Parathyroid adenoma (tissue), 2 donors: ENCODE data around the gene FAM171A2.

Experiments
- H2AFZ ChIP-seq: fragments of 300-600 bp; sonication (generic); one replicate; pipeline ENCODE4 v1.7.0; 2017; ENCODE audit warnings: antibody characterized with exemption, mild to moderate bottlenecking
- H3K27ac ChIP-seq: fragments of 300-600 bp; sonication (generic); one replicate; pipeline ENCODE4 v1.7.0; 2017
- H3K27me3 ChIP-seq: fragments of 300-600 bp; sonication (generic); one replicate; pipeline ENCODE4 v1.7.0; 2017; ENCODE audit warnings: low read length; ENCODE audit not compliant: control insufficient read depth, insufficient read depth
- H3K36me3 ChIP-seq: fragments of 300-600 bp; sonication (generic); one replicate; pipeline ENCODE4 v1.7.0; 2017; ENCODE audit warnings: low read length; ENCODE audit not compliant: control insufficient read depth, insufficient read depth
- H3K4me1 ChIP-seq: fragments of 300-600 bp; sonication (generic); one replicate; pipeline ENCODE4 v1.7.0; 2017; ENCODE audit warnings: control low read depth
- H3K4me2 ChIP-seq: fragments of 300-600 bp; sonication (generic); one replicate; pipeline ENCODE4 v1.7.0; 2017; ENCODE audit warnings: low read length
- H3K4me3 ChIP-seq: fragments of 300-600 bp; sonication (generic); one replicate; pipeline ENCODE4 v1.7.0; 2017; ENCODE audit warnings: low read depth, low read length
- H3K79me2 ChIP-seq: fragments of 300-600 bp; sonication (generic); one replicate; pipeline ENCODE4 v1.7.0; 2017; ENCODE audit warnings: control low read depth
- H3K9ac ChIP-seq: fragments of 300-600 bp; sonication (generic); one replicate; pipeline ENCODE4 v1.7.0; 2017; ENCODE audit warnings: mild to moderate bottlenecking
- H3K9me3 ChIP-seq: fragments of 300-600 bp; sonication (generic); one replicate; pipeline ENCODE4 v1.7.0; 2017; ENCODE audit warnings: low read length; ENCODE audit not compliant: control insufficient read depth
- CTCF ChIP-seq: fragments of 300-600 bp; sonication (generic); IDR thresholded peaks from one replicate; pipeline ENCODE4 v1.7.0; 2017; ENCODE audit warnings: antibody characterized with exemption, mild to moderate bottlenecking
- donor health status: primary hyperparathyroidism.

FAM171A2 gene

GRCh38 chr17:44310609-44311376 lies 52.9 kb downstream of the FAM171A2 start:
- H3K9me3 ChIP-seq, result no peaks in the 10 kb centered on the region
- no peak overlapping the region for H3K27ac ChIP-seq
- TF ChIP-seq CTCF, result no peak
- no peak overlapping the region for H3K9ac ChIP-seq
- no peak overlapping the region for H3K4me3 ChIP-seq
- H3K4me1 ChIP-seq, result peaks cover 18% of the 10 kb centered on the region
- no peaks in the 10 kb centered on the region for H3K27me3 ChIP-seq
- H3K79me2 ChIP-seq, result peaks cover 4% of the 10 kb centered on the region
- H2AFZ ChIP-seq, result no peak overlapping the region
- H3K4me2 ChIP-seq, result no peak overlapping the region
- no peaks in the 10 kb centered on the region for H3K36me3 ChIP-seq

- Histone ChIP-seq H3K4me2 (no peak overlapping the region), H3K27me3 (no peaks in the 10 kb centered on the region), H3K79me2 (peaks cover 4% of the 10 kb centered on the region), H3K9ac (no peak overlapping the region), H3K36me3 (no peaks in the 10 kb centered on the region), H3K27ac (peak overlapping the region; percentile 19), H3K9me3 (no peaks in the 10 kb centered on the region), H3K4me1 (peaks cover 14% of the 10 kb centered on the region), H3K4me3 (no peak overlapping the region), H2AFZ (no peak overlapping the region)
- TF ChIP-seq CTCF, result no peak
Observed at GRCh38 chr17:44310188-44310587, 53.5 kb downstream of the FAM171A2 start.

GRCh38 chr17:44309472-44309871 lies 54.2 kb downstream of the FAM171A2 start:
- Histone ChIP-seq H2AFZ (peak overlapping the region; percentile 69), H3K27me3 (no peaks in the 10 kb centered on the region), H3K79me2 (peaks cover 6% of the 10 kb centered on the region), H3K4me1 (peaks cover 18% of the 10 kb centered on the region), H3K4me2 (no peak overlapping the region), H3K9ac (peak overlapping the region; percentile 21), H3K4me3 (no peak overlapping the region), H3K27ac (peak overlapping the region; percentile 94), H3K9me3 (no peaks in the 10 kb centered on the region), H3K36me3 (no peaks in the 10 kb centered on the region)
- TF ChIP-seq CTCF, result peak; percentile 26

- Histone ChIP-seq H3K4me1 (peaks cover 18% of the 10 kb centered on the region), H2AFZ (peak overlapping the region; percentile 69), H3K27ac (peak overlapping the region; percentile 94), H3K9me3 (no peaks in the 10 kb centered on the region), H3K36me3 (no peaks in the 10 kb centered on the region), H3K4me3 (no peak overlapping the region), H3K79me2 (peaks cover 9% of the 10 kb centered on the region), H3K4me2 (peak overlapping the region; percentile 33), H3K9ac (peak overlapping the region; percentile 21), H3K27me3 (no peaks in the 10 kb centered on the region)
- TF ChIP-seq CTCF, result no peak
Observed at GRCh38 chr17:44308865-44309264, 54.8 kb downstream of the FAM171A2 start.

GRCh38 chr17:44308320-44308818 lies 55.3 kb downstream of the FAM171A2 start, which contains the start of gene RUNDC3A:
Gene RUNDC3A (plus strand): TSS chr17:44308601. CDS start chr17:44308833, 232 bp downstream.
- H3K9ac ChIP-seq, result peak within 1 kb of the TSS; percentile 21
- no peaks in the 10 kb centered on the region for H3K27me3 ChIP-seq
- no peaks in the 10 kb centered on the region for H3K36me3 ChIP-seq
- peaks cover 18% of the 10 kb centered on the region for H3K4me1 ChIP-seq
- H3K4me2 ChIP-seq, result peak within 1 kb of the TSS; percentile 57
- H2AFZ ChIP-seq, result peak within 1 kb of the TSS; percentile 74
- H3K27ac ChIP-seq, result peak within 1 kb of the TSS; percentile 94
- H3K9me3 ChIP-seq, result no peaks in the 10 kb centered on the region
- no peak for TF ChIP-seq CTCF
- peak within 1 kb of the TSS; percentile 40 for H3K4me3 ChIP-seq
- peaks cover 12% of the 10 kb centered on the region for H3K79me2 ChIP-seq
